HepG2 (cell line): ENCODE measurements around the gene ESRRB.

Experiments
- BRF2 ChIP-seq: sonication (generic); formaldehyde crosslinking; IDR thresholded peaks from 2 replicates; pipeline ENCODE4 v1.8.1; 2022; ENCODE audit warnings: mild to moderate bottlenecking, missing genetic modification reagents
- CENPT ChIP-seq: sonication (generic); formaldehyde crosslinking; IDR thresholded peaks from 2 replicates; pipeline ENCODE4 v1.8.0; 2022; ENCODE audit warnings: low read depth, mild to moderate bottlenecking, moderate library complexity, missing genetic modification reagents
- HNRNPH1 ChIP-seq: fragments of 200-400 bp; formaldehyde crosslinking; optimal IDR thresholded peaks from 2 replicates; pipeline ENCODE3; 2017; ENCODE audit warnings: mild to moderate bottlenecking, low read depth, low read length
- IRF1 ChIP-seq: sonication (generic); formaldehyde crosslinking; IDR thresholded peaks from 2 replicates; pipeline ENCODE4 v1.4.0; 2020; ENCODE audit warnings: low read depth, mild to moderate bottlenecking, missing genetic modification reagents
- MXI1 ChIP-seq: IDR thresholded peaks from 3 replicates; pipeline ENCODE4 v1.6.1; 2012; ENCODE audit warnings: low read depth, low read length, inconsistent platforms, borderline replicate concordance
- POLR2A ChIP-seq, 2 experiments: IDR thresholded peaks; 2 replicates each; pipeline ENCODE4 v1.6.1; 2011; ENCODE audit warnings: low read depth in 2 of 2, low read length in 2 of 2, mild to moderate bottlenecking in 1 of 2, moderate library complexity in 1 of 2; ENCODE audit not compliant: insufficient read depth in 1 of 2
- RBFOX2 ChIP-seq: fragments of 200-400 bp; formaldehyde crosslinking; IDR thresholded peaks from 2 replicates; pipeline ENCODE4 v1.6.1; 2017; ENCODE audit warnings: low read depth, mild to moderate bottlenecking, low read length
- SIN3A ChIP-seq: IDR thresholded peaks from 2 replicates; pipeline ENCODE4 v1.6.1; 2011; ENCODE audit warnings: low read depth, mild to moderate bottlenecking, control low read depth, low read length, borderline replicate concordance
- SMAD1 ChIP-seq: sonication (generic); formaldehyde crosslinking; IDR thresholded peaks from 2 replicates; pipeline ENCODE4 v1.4.0; 2020; ENCODE audit warnings: missing genetic modification reagents, low read depth, mild to moderate bottlenecking, borderline replicate concordance
- ZBTB33 ChIP-seq: sonication (generic); formaldehyde crosslinking; IDR thresholded peaks from 2 replicates; pipeline ENCODE4 v1.4.0; 2020; ENCODE audit warnings: missing genetic modification reagents
- ZKSCAN1 ChIP-seq: fragments of 150-350 bp; IDR thresholded peaks from 2 replicates; pipeline ENCODE4 v1.6.1; 2014; ENCODE audit warnings: low read length
- ZNF281 ChIP-seq: sonication (generic); formaldehyde crosslinking; IDR thresholded peaks from 2 replicates; pipeline ENCODE4 v1.4.0; 2020; ENCODE audit warnings: missing genetic modification reagents, borderline replicate concordance
- ZNF564 ChIP-seq: sonication (generic); formaldehyde crosslinking; IDR thresholded peaks from 2 replicates; pipeline ENCODE4 v1.8.1; 2023; ENCODE audit warnings: mild to moderate bottlenecking, missing genetic modification reagents

- TF ChIP-seq MXI1 (no peak), ZBTB33 (CRISPR knock-in tag) (no peak), RBFOX2 (no peak), HNRNPH1 (no peak), ZNF564 (CRISPR knock-in tag) (no peak), ZKSCAN1 (no peak), IRF1 (no peak), SMAD1 (CRISPR knock-in tag) (no peak), POLR2A (IDR thresholded peaks at IDR 0.05; ENCODE audit: insufficient read depth in 1 of 2, low read depth in 2 of 2, low read length in 2 of 2) (no peak), SIN3A (no peak), CENPT (CRISPR knock-in tag) (no peak), BRF2 (CRISPR knock-in tag) (no peak), ZNF281 (CRISPR knock-in tag) (no peak)
Observed at GRCh38 chr14:76407449-76408150, 31.7 kb downstream of the ESRRB start.
